Measurements from ENCODE around the gene NEK6. TPM values are rescaled to one million over a fixed set of nuclear protein-coding genes. Genes with fewer than 3 reads are reported as not detected.

NEK6 gene
- total and polyA plus RNA-seq, 2 of the 8 experiments (the other 6 are each of a cell fraction or from before 2014, with no cell fraction given): 17.7 to 19.7 TPM

- WGBS, 2 experiments (ENCODE audit: extremely low coverage in 1 of 2, insufficient coverage in 1 of 2, insufficient read length in 1 of 2, insufficient replicate concordance in 2 of 2, low coverage in 1 of 2, low lambda C conversion rate in 2 of 2, missing lambda C conversion rate in 1 of 2): 94% methylated on average over 8 of the region's 8 CpGs; no CpG with 5 or more reads in 1 of the 2 experiments
- H4K8ac ChIP-seq (ENCODE audit: extremely low read depth, insufficient read depth, low read length): no peak overlapping the region
These were observed 90.2 kb downstream of the NEK6 start for GRCh38 chr9:124347968-124348358.

More at GRCh38 chr9:124347968-124348358, 90.2 kb downstream of the NEK6 start:
- H3K27ac ChIP-seq (ENCODE audit: low read depth, low read length): no peak overlapping the region
- DNase-seq (ENCODE audit: low read depth in 1 of 2, low spot score in 2 of 2) (no peak), FAIRE-seq (no peak)
- peaks cover 8 to 33% (median 13%) of the 10 kb centered on the region in 4 experiments for H3K36me3 ChIP-seq (ENCODE audit: control insufficient read depth in 2 of 4, insufficient read depth in 4 of 4, low read length in 3 of 4)
- no peaks in the 10 kb centered on the region for H3K9me3 ChIP-seq (ENCODE audit: insufficient read depth in 2 of 2, low read depth in 1 of 2, low read length in 1 of 2)
- H4K20me1 ChIP-seq (replicated peaks in 1 of 2; ENCODE audit: control insufficient read depth in 1 of 2, insufficient read depth in 2 of 2, low read length in 2 of 2): peaks cover 1 to 20% of the 10 kb centered on the region in 2 experiments
- no peak overlapping the region for H2BK12ac ChIP-seq (ENCODE audit: low read depth, low read length)
- ChIA-PET CTCF (ENCODE audit: partially characterized antibody) (interaction anchor here (1.2 to 2.9 kb wide), 3 partner anchors 10 to 27 kb away, joined by 6 to 12 read pairs (median 6); no protein-coding TSS in a partner anchor), POLR2A (ENCODE audit: partially characterized antibody) (interaction anchor here (0.6 to 1.3 kb wide), 3 partner anchors 12 to 40 kb away, joined by 3 read pairs; no protein-coding TSS in a partner anchor)
- no peak overlapping the region for H3K4me2 ChIP-seq (ENCODE audit: insufficient read depth in 1 of 2, low read depth in 2 of 2, low read length in 2 of 2)
- no peak overlapping the region for H2AK5ac ChIP-seq (ENCODE audit: low read depth, low read length)
- H2AFZ ChIP-seq (ENCODE audit: low read length): no peak overlapping the region
- H3K79me1 ChIP-seq (ENCODE audit: low read depth, low read length): no peaks in the 10 kb centered on the region; the same call in 1 of the 2 replicates
- H3K14ac ChIP-seq (ENCODE audit: insufficient read length): no peak overlapping the region
- no peak overlapping the region for H3K56ac ChIP-seq (replicated peaks; ENCODE audit: insufficient read length, low read depth, low read length)
- no peak overlapping the region for H3K4me3 ChIP-seq (ENCODE audit: extremely low read depth in 1 of 4, insufficient read depth in 2 of 4, low read depth in 3 of 4, low read length in 4 of 4)
- TF ChIP-seq CHD2 (IDR thresholded peaks at IDR 0.05; ENCODE audit: low read length) (no peak), POLR2AphosphoS5 (IDR thresholded peaks at IDR 0.05; ENCODE audit: low read depth, low read length) (peak; percentile 31; the same call in 1 of the 2 replicates)
- H3K23me2 ChIP-seq (ENCODE audit: low read depth, low read length): no peaks in the 10 kb centered on the region
- H3K18ac ChIP-seq (ENCODE audit: extremely low read depth, low read length): no peak overlapping the region
- no peak overlapping the region for H4K5ac ChIP-seq (ENCODE audit: insufficient read length, low read depth, low read length)
- H4K91ac ChIP-seq (replicated peaks; ENCODE audit: insufficient read length, low read length): no peak overlapping the region
- no peak overlapping the region for H3K23ac ChIP-seq (ENCODE audit: insufficient read length)
- no peak overlapping the region for H2BK5ac ChIP-seq (ENCODE audit: low read depth, low read length)
- H2BK120ac ChIP-seq (replicated peaks; ENCODE audit: low read depth, low read length): no peak overlapping the region
- no peak overlapping the region for H3K9ac ChIP-seq (replicated peaks in 1 of 4; ENCODE audit: extremely low read depth in 1 of 4, low read depth in 3 of 4, low read length in 3 of 4)
- H3K4me1 ChIP-seq (replicated peaks in 1 of 4; ENCODE audit: control insufficient read depth in 3 of 4, insufficient read depth in 4 of 4, low read length in 3 of 4): peaks cover 0 to 10% (median 3%) of the 10 kb centered on the region in 4 experiments; a peak in 3 of 7 replicates
- H2BK20ac ChIP-seq (ENCODE audit: low read length): no peak overlapping the region
- no peak overlapping the region for H3K4ac ChIP-seq (replicated peaks; ENCODE audit: insufficient read length, low read depth, low read length)
- no peak overlapping the region for H2BK15ac ChIP-seq (ENCODE audit: low read length)
- no peaks in the 10 kb centered on the region for H3K27me3 ChIP-seq (replicated peaks in 1 of 4; ENCODE audit: control insufficient read depth in 3 of 4, extremely low read depth in 1 of 4, insufficient read depth in 3 of 4, low read length in 3 of 4)
- no peaks in the 10 kb centered on the region for H3K79me2 ChIP-seq (ENCODE audit: control insufficient read depth in 1 of 2, insufficient read depth in 2 of 2, low read length in 2 of 2)

Data from H1 (cell line).